Fibroblast of gingiva (primary cell): ENCODE data around the gene KCNH2.

Experiments used
- DNase-seq: peaks from one replicate; pipeline ENCODE4 v3.0.0-alpha.2; 2011; ENCODE audit warnings: low read depth

The KCNH2 gene

DNA sequence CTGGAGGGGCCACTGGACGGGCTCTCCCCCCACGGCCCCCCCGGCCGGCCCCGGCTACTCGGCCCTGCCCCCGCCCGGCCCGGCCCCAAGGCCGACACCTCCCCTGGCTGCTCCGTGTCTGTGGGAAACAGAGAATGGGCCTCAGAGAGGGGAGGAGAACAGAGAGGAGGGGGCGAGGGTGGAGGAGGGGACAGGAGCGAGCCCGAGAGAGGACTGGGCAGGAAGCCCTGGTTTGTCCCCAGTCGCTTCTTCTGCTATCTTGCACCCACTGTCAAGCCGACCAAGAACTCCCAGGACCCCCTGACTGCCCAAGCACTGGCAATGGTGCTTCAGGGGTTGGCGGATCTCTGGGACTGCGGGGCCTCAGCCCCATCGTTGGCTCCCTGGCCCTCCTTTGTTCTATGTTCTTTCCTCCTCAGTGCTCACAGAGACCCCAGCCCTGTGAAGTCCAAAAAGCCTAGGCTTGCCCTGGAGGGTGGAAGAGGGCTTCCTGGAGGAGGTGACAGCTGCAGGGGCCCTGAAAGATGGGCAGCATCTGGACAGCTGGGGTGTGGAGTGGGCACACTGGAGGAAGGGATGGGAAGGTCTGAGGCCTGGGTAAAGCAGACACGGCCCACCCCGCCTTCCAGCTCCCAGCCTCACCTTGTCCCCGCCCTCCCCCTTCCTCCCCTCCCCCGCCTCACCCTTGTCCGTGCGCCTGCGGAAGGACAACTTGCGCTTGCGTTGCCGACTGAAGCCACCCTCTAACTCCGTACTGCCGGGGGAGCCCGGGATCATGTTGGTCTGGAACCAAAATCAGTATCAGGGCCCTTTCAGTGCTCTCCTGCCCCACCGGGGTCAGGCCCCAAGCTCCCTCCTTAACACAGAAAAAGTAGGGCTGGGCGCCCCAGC is 30.1 kb downstream of the KCNH2 start:
- DNase-seq: no peak

DNA sequence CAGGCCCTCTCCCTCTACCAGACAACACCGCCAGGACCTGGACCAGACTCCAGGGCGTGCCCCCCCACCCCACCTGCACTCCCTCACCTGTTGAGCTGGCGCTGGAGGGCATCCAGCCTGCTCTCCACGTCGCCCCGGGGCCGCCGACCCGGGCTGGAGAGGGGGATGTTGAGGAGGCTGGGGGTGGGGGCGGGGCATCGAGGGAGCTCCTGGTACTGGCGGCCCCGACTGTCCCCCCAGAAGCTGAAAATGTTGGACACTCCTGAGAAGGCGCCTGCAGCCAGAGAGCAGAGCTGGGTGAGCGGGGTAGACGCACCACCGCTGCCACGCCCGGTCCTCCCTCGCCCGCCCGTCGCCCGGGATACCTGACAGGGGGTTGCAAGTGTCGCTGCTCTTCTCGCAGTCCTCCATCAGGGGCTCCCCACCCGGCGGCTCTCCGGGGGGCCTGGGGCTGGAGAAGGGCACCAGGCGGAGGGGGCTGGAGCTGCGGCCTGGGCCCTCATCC is 30.8 kb downstream of the KCNH2 start:
- no peak for DNase-seq

DNA sequence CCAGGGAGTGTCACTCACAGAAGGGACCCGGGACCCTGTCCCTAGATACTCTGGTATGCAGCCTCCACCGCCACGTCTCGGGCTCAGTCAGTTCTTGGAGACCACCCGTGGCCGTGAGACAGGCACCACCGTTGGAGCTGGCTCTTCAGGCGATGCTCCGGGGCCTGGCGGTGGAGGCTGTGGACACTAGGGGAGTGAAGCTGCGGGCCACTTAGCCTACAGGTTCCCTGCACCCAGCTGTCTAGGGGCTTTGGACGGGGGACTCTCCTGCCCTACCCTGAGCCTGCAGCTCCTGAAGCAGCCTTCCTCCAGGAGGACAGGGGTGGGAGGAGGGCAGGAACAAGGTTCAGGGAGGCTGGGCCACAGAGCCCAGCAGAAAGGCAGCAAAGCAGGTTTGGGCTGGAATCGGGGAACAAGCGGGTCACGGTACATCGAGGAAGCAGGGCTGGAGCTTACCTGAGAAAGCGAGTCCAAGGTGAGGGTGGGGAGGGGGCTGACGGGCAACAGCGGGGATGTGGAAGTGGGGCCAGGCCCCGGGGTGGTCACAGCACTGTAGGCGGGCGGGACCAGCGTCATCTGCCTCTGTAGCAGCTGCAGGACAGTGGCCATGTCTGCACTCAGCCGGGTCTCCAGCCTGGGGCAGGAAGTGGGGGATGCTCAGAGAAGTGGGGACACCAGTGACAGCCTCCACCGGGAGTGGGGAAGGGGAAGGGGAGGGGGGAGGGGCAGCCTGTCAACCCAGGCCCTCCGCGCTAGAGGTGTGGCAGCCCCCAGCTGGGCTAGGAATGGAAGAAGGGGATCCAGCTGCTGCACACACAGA is 31.5 kb downstream of the KCNH2 start:
- DNase-seq: no peak

DNA sequence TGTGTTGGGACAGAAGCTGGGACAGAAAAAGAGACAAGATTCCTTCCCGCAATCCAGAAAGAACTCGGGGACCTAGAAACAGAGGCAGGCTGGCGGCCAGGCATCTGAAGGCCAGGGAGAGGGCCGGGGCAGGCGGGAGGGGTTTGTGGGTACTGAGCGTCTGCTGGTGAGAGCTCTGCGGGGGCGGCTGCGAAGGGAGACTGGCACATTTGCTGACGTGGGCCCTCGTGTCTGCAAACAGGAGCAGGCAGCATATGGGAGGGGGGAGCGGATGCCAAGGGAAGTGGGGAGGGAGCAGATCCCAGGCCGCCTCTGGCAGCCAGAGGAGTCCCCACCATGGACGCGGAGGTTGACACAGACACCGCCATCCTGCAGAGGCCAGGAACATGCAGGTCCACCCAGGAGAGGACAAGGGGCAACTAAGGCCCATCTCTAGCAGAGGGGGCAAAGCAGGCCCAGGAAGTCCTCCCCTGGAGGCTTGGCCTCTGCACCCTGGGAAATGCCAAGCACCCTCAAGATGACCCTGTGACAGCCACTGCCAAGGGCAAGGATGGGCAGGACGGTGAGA is 32.2 kb downstream of the KCNH2 start:
- DNase-seq: no peak

DNA sequence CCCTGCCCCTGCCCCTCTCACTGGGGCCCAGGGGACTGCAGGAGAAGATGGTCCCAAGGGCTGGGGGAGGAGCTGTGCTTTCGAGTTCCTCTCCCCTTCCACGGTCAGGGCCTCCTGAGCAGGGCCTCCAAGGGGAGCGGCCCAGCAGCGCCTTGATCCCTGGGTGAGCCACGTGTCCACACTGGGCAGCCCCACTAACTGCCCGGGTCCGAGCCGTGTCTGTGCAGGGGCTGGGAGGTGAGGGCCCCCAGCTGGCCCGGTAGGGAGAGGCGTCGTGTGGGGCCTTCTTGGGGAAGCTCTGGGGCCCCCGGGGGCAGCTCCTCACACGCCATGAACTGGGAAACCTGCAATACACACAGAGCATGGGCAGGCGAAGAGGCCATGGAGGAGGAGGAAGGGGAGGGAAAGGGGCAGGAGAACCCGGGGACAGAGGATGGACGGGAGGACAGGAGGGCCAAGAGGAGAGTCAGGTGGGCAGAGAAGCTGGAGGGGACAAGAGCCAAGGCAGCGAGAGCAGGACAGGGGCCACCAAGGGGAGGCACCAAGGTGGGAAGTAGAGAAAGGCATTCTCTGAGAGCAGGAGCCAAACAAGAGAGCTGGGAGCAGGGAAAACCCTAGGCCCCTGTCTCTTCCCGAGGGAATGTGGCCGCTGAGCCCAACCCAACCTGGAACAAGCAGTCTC is 32.8 kb downstream of the KCNH2 start:
- no peak for DNase-seq

DNA sequence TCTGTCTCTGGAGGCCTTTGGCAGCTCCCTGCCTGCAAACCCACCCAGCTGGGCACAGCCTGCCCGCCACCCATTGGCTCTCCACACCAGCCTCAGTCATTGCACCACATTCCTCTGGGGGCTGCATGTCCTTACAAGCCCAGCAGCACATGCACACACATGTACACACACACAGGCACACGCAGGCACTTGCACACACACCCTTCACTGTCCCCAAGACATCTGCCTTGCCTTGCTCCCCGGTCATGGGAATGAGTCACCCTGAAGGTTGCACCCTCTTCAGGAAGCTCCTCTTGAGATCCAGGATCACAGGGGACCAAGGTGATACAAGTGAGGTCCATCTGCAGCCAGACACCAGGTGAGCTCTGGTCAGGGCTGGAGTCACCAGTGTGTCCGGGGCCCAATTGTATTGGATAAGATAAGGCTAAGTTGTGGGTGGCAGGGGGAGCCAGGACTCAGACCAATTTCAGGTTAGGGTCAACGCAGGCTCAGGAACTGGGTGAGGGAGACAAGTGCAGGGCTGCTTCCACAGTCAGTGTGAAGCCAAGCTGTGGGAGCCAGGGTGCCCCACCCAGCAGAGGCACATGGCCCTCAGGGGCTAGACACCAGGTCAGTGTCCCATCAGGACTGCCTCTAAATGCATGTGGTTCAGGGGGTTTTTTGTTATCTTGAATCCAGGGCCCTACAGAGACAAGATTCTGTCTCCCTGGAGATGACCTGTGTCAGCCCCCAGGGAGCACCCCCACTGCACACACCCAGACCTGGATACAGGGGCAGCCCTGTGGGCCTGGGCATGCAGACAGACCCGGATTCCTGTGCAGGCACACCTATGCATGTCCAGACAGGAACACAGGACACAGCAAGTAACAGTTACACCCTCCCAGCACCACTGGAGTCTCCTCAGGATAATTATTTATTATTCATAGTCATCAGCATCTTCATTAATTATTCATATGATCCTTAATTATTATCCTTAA is 33.8 kb downstream of the KCNH2 start:
- no peak for DNase-seq

DNA sequence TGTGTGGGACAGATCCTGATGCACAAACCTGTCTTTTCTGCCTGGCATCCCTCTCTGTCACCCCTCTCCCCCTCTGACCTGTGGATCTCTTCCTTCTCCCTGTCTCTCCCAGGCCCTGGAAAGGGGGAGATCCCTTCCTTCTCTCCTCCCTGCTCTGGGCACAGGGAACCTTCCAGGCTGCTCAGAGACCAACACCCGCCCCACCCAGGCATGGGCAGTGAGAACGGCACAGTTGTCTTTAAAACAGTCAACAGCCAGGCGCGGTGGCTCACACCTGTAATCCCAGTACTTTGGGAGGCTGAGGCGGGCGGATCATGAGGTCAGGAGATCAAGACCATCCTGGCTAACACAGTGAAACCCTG is 34.7 kb downstream of the KCNH2 start:
- no peak for DNase-seq

DNA sequence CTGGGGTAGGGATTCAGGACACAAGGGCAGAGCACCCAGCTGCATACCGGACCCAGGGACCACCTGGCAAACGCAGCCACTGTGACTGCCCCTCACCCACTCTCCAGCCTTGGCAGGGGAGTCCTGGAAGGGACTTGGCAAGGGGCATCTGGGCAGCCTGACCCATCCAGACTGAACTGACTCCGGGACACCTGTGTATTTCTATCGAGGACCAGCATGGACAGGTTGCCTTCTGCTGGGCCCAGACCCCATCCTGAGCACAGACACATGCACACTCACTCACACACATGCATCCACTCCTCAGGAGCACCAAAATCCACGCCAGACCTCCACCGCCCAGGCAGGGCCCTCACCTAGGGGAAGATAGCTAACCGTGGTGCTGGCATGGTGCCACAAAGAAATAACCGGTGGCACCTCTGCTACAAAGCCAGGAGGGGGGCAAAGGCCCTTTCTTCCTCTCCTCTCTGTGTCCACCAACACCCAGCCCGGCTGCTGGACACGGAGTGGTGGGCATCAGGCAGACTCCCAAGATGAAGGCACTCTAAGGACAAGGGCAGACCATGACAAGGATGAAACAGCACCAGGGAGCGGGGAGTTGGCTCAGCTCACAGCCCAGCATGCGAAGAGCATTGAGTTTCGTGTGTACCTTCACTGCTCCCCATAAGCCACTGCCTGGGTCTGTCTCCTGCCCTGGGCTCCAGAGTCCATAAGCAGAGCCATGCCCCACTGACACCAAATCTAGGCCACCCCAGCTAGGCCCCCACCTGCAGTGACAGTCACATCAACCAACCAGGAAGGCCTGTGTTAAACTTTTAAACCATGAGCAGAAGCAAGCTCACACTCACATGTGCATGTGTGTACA is 35.3 kb downstream of the KCNH2 start:
- no peak for DNase-seq

DNA sequence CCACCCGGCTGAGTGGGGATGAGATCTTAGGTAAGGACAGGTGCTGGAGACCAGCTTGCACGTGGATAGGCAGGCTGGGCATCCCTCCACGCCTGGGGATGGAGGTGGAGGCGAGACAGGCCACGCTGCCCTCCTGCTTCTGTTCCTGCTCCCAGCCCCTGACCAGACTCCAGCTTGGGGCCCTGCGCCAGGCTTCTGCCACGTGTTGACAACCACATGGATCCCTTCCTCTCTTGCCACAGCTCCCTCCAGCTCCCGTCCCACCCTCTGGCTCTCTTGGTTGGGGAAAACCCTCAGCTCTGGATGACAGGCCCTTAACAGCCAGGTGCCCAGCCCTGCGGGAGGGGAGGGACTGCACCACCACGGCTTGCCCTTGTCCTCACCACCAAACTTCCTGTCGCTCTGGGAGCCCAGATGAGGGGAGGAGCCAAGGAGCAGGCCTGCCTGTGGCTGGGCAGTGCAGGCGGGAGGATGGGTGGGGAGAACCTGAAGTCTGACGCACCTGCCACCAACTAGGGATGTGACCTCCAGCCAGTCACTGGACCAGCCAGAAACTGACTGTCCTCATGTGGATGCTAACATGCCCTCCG is 36.0 kb downstream of the KCNH2 start:
- DNase-seq: no peak

DNA sequence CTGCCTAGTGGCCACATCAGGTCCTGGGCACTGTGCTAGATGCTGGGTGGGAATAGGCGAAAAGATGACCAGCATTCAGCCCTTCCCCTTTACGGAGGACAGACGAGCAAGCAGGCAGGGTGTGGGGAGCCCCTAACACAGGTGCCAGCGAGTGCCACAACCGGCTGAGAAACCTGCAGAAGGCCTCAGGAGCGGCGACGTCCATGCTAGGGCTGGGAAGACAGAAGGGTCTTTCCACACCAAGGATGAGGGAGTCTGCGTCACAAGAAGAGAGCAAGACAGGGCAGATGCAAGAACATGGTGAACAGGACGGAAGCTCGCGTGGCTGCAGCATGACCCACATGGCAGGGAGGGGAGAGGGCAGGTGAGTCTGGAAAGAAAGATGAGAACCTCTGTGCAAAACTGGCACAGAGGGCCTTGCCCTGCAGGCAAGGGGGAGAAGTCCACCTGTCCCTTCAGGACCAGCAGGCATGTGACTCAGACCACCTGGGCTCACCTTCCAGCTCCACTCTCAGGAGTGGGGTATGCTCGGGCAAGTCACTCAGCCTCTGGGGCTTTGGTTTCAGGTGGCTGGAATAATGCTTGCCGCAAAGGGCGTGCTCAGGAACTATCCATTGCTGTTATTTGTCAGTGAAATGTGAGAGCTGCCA is 36.6 kb downstream of the KCNH2 start:
- no peak for DNase-seq

DNA sequence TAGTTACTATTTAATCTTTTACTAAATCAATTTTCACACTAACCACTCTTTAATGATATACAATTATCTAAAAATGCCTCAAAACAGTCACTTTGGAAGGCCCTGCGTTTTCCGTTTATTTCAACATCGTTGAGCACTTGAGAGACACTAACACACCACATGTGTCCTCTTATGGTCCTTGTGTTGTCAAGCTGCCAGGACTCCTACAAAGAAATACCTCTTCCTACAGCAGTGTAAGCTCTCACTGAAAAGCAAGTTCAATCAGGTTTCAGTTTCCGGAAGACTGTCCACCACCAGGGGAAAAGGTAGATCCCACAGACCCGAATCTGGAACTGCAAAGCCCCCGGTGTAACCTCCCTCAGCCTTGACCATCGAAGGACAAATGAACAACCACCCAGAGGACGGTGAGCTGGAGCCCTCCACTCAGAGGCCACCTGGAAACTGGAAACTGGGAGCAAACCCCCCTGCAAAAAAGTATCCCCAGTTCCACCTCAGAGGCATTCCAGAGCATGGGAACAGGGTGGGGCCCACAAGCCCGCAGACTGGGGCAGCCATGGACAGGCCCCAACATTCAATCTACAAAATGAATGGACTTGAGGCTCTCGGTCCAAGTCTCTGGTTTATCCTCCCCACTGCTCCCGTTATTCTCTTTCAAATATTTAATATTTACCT is 37.6 kb downstream of the KCNH2 start:
- DNase-seq: no peak

DNA sequence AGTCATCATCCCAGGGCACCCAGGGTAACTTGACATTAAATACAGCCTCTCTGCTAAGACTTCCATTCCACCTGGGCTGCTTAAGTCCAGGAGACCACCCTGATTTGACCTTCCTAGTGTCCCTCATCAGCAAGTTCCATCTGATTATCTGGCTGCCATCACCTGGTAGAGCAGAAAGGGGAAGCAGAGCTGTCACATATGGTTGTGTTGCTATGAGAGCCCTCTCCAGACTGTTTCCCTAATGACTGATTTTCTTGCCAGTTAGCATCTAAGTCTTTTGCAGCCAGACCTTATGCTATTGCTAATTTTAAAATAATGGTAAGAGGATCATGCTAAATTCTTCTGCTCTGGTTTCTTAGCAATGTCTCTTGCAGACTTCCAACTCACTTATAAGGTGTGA is 38.7 kb downstream of the KCNH2 start:
- DNase-seq: no peak

DNA sequence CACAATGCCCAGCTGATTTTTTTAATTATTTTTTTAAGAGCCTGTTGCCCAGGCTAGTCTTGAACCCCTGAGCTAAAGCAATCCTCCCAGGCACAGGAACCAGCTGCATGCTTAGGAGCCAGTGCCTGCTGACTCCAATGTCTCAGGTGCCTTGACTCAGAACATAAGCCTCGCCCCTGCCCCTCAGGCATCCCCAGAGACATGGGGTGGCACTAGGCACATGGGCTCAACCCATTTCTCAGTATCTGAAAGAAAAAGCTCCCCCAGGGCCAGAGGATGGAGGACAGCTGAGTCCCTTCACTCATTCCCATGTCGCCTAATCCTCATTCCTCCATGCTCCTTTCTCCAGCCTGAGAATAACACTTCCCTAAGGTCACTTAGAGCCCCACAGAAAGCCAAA is 39.1 kb downstream of the KCNH2 start:
- DNase-seq: no peak

DNA sequence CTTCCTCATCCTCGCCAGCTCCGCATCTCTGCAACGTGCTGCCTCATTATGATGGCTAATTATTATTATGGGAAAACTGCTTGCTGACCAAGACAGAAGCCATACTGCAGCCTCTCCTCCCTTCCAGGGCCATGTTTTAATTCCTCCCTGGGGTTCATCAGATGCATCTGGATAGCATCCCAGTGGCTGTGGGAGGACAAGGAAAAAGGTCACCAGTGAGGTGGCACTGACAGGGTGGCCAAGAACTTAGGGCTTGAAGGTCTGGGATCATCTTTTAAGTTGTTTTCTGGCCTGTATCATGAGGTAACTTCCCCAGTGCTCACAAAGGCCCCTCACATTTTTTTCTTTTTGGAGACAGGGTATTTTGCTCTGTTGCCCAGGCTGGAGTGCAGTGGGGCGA is 39.6 kb downstream of the KCNH2 start:
- no peak for DNase-seq

DNA sequence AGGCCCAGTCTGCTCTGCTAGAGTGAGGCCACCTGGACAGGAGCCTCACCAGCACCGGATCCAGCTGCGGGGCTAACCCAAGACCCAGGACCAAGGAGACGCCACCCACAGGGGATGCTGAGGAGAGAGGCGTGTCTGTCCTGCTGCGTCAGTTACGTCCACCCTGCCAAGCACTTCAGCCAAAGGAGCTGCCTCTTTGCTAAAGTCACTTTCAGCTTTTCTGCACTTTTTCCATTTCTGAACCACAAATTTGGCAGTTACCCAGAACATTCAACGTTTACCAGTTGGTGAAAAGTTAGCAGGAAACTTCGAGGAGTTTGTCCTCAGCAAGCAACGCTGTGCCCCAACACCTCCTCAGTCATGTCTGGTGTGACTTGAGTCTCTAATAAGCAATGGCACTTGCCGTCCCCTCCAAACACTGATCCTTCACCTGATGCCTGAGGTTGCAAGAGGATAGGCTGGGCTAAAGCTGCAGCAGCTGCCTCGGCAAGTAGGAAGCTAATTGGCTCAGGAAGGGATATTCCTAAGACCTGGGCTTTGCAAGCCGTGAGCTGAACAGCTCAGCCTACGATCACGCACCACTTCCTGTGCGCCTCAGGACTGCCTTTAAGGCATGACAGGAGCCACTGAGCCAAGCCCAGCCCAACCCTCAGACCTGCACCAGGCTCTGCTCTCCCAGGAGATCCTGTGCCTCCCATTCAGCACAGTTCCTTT is 40.1 kb downstream of the KCNH2 start:
- peak; percentile 6 for DNase-seq

DNA sequence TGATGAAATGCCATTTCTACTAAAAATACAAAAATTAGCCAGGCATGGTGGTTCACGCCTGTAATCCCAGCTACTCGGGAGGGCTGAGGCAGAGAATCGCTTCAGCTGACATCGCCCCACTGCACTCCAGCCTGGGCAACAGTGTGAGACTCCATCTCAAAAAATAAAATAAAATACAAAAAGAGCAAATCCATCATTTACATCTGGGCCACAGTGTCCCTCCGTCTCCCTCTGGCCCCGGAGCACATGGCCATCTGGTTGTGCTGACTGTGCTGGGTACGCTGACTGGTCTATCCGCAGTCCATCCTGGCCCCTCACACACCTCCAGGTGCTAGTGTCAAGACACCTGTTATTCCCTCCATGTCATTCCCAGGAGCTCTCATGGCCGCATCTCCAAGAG is 42.1 kb downstream of the KCNH2 start:
- no peak for DNase-seq

DNA sequence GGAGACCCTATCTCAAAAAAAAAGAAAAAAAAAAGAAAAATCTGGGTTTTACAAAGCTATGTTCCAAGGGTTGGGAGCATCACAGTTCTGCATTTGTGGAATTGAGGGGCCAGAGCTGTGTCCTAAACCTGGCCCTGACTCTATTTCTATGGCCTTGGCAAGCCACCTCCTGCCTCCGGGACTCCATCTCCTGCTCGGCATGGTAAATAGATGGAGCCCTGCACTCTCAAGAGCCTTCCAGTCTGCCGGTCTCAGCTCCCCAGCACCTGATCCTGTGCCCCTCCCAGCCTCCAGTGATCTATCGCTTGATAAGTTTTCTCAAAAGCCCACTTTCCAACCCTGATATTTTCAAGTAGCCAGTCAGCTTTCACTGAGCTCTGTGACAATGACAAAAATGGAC is 43.0 kb downstream of the KCNH2 start:
- no peak for DNase-seq
